ENCODE measurements around the gene DHX8. TPM values are rescaled to one million over a fixed set of nuclear protein-coding genes. Genes with fewer than 3 reads are reported as not detected.

DHX8 gene
- polyA plus RNA-seq, 3 donors from 2014 or later, result 16.5 to 61.6 (median 38.1) TPM

- Mint-ChIP-seq H3K4me3 (no peak overlapping the region), H3K27me3 (ENCODE audit: low read depth in 3 of 3) (peaks cover under 1 to 6% (median 2%) of the 10 kb centered on the region in 3 donors), H3K4me1 (no peaks in the 10 kb centered on the region), H3K36me3 (no peaks in the 10 kb centered on the region), H3K9me3 (no peaks in the 10 kb centered on the region), H3K27ac (no peak overlapping the region)
- no peak for DNase-seq
Measured at GRCh38 chr17:43573579-43574321, 90.0 kb downstream of the DHX8 start.

GRCh38 chr17:43574348-43574747 is 90.6 kb downstream of the DHX8 start:
- Mint-ChIP-seq H3K4me3 (no peak overlapping the region), H3K4me1 (peaks cover 0 to 1% of the 10 kb centered on the region in 2 donors), H3K27me3 (ENCODE audit: low read depth in 3 of 3) (peaks cover 0 to 6% (median 5%) of the 10 kb centered on the region in 3 donors), H3K27ac (no peak overlapping the region), H3K36me3 (no peaks in the 10 kb centered on the region), H3K9me3 (no peaks in the 10 kb centered on the region)
- DNase-seq, result no peak

GRCh38 chr17:43574896-43575525 is 91.2 kb downstream of the DHX8 start:
- no peak overlapping the region for H3K4me3 Mint-ChIP-seq
- peaks cover 0 to 6% (median 2%) of the 10 kb centered on the region in 3 donors for H3K27me3 Mint-ChIP-seq (ENCODE audit: low read depth in 3 of 3)
- H3K4me1 Mint-ChIP-seq, result peaks cover 0 to 6% of the 10 kb centered on the region in 2 donors
- no peaks in the 10 kb centered on the region for H3K36me3 Mint-ChIP-seq
- DNase-seq, result no peak
- H3K9me3 Mint-ChIP-seq, result no peaks in the 10 kb centered on the region
- no peak overlapping the region for H3K27ac Mint-ChIP-seq

Other genes starting within 250 kb of the DHX8 start
- gene RNU2-1, start 250.0 kb upstream of the DHX8 start, polyA plus RNA-seq, result not detected
- gene ARL4D, start 85.0 kb upstream of the DHX8 start, polyA plus RNA-seq, result 1 to 10 TPM; 4.5 to 10.0 (median 9.9) TPM
- gene ETV4, start 62.4 kb downstream of the DHX8 start, polyA plus RNA-seq, result not detected
- gene MEOX1, start 177.9 kb downstream of the DHX8 start, polyA plus RNA-seq, result not detected

All from immature natural killer cell (primary cell).